ENCODE results near the gene FGFBP3.

The FGFBP3 gene, protein sequence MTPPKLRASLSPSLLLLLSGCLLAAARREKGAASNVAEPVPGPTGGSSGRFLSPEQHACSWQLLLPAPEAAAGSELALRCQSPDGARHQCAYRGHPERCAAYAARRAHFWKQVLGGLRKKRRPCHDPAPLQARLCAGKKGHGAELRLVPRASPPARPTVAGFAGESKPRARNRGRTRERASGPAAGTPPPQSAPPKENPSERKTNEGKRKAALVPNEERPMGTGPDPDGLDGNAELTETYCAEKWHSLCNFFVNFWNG

DNA sequence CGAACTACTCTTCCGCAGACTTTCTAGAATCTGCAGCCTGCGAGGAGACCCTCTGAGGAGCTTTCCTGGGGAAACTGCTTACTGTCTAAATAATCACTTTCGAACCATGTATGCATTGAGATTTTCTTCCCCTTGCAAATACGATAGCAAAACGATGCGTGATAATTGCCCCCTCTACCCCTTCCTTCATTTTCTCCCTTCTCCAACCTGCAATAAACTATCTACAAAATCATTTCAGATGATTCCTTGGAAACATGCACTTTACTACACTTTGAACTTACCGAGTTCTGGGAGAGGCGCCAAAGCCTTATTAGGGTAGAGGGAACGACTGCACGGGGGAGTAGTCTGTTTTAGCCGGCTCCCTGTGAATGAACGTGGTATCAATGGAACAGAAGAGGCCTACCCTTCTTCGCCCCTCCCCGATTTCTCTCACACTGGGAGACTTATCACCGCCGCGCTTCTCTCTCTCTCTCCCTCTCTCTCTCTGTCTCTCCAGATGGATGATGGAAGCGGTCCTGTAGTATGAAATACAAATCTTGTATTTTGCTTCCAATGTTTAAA, at the start of gene FGFBP3:
FGFBP3 (minus strand) TSS at position 370 of the 561 bp plus-strand sequence. CDS start 517 bp downstream, outside the sequence.
- DNase-seq = no peak

DNA sequence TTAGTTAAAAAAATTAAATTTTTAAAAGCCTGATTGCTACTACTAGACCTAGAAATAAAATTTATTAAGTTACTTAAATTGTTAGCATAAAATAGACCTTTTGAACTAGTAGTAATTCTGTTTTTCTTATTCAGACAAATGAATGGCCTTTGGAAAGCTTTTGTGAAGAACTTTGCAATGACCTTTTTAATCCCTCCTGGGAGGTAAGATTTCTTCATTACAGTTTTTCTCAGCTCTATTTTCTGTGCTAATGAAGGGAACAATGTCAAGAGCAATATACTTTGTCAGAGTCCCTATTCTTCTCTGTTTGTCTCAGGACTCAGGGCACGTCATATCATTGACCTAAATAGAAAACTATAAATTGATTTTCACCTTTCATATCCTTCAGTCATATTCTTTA, 47.8 kb upstream of the FGFBP3 start:
- DNase-seq = no peak

DNA sequence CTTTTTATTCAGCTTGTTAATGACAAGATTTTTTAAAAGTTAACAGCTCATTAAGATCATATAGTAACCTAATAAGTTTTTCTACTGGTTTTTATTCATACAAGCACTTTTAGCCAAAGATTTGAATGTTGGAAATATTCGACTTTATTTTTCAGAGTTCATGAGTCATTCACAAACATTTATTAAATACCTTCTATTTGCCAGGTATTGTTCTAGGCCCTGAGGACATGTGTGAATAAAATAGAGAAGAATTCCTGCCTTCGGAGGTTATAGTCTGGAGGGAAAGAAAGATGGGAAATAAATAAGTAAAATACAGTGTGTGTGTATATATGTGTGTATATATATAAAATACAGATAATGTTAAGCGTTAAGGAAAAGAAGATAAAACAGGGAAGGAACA, 45.8 kb upstream of the FGFBP3 start:
- DNase-seq = no peak

DNA sequence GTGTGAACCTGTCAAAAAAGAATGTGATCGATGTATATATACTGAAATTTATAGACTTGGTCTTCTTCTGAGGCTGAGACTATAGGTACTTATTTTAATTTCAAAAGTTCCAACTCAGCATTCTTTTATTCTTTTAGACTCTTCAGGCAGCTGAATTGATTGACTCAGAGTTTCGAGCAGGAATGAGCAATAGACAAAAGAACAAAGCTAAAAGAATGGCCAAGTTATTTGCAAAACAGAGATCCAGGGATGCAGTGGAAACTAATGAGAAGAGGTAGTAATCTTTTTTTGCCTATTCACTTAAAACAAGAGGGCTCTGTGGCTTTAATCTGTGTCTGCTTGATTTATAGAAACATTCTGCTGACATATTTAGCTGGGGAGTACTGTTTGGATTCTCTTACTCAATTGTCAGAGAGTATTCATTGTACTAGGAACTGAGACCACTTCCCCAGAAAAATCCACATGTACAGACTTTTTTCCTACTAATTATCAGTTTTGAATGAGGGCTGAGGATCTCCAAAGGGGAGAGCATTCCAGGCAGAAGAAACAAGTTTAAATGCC, 44.4 kb upstream of the FGFBP3 start:
- DNase-seq = no peak

DNA sequence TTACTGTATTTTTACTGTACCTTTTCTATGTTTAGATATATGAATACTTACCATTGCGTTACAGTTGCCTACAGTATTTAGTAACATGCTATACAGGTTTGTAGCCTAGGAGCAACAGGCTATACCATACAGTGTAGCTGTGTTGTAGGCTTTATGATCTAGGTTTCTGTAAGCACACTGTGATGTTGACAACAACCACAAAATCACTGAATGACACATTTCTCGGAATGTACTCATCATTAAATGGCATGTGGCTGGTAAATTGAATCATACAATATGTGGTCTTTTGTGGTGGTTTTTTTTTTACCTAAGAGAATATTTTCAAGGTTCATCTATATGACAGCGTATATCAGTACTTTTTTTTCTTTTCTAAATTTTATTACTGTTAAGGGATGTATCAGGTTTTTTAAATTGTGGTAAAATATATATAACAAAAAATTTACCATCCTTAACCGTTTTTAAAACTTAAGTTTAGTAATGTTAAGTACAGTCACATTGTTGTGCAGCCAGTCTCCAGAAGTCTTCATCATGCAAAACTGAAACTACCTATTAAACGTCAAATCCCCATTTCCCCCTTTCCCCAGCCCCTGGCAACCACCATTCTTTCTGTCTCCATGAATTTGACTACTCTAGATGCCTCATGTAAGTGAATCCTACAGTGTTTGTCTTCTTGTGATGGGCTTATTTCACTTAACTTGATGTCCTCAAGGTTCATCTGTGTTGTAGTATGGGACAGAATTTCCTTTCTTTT, 35.8 kb upstream of the FGFBP3 start:
- DNase-seq = no peak

DNA sequence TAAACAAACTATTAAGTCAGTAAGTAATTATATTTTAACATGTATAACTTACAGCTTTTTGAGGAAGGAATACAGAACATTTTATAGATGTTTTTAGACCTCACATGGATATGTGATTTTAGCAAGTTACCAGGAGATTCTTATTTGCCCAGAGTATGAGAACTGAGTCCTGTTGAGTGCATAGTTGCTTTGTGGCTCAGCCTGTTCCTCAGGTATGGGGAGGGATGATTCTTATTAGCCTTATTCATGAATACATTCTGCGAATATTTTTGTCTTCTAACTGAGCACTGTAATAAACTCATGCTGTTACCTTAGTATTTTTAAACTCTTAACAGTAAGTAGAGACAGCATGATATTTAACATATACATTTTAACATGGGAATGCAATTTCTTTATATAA, 32.1 kb upstream of the FGFBP3 start:
- DNase-seq = no peak

DNA sequence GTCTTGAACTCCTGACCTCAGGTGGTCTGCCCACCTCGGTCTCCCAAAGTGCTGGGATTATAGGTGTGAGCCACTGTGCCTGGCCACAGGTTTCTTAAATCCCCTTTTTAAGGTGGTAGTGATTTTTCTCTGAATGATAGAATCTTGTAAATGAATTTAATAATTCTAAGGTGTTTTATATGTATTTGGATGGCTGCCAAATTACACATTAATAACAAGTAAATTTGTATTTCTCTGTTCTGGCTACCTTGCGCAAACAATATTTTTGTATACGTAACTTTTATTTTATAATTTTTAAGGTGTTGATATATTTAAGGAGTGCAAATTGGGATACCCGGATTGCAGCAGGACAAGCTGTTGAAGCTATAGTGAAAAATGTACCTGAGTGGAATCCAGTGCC, 30.4 kb upstream of the FGFBP3 start:
- no peak for DNase-seq

DNA sequence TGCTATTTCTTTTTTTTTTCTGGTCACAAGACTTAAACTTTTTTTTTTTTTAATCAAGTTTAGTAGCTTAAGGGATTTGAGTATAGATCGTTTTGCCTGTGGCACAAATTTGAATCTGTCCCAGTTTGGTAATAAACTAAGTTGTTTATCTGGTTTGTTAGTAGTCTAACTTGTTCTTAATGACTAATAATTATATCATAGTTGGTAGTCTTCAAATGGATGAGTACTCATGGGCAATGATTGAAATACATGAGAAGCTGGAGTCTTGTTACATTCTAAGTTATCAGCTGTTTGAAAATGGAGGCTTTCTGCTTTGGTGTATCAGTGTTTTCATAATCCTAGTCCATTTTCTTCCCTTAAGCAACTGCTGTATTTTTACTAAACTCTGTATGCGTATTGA, 26.6 kb upstream of the FGFBP3 start:
- no peak for DNase-seq

DNA sequence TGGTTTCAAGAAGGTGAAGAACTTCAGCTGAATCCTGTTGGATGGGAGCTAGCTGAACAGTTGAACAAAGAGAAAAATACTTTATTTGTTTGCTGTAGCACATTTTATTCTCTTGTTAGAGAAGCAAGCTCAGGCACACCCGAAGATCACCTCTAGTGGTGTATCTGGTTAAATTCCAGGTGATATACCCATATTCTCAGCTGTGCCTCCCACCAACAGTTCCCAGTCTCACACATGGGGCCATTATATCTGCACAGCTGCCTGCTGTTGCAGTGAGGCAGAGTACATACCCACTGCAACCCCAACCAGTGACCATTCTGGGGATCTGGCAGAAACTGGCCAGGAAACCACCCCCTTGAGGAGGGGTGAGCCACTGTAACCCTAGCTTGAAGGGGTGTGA, 23.5 kb upstream of the FGFBP3 start:
- no peak for DNase-seq

DNA sequence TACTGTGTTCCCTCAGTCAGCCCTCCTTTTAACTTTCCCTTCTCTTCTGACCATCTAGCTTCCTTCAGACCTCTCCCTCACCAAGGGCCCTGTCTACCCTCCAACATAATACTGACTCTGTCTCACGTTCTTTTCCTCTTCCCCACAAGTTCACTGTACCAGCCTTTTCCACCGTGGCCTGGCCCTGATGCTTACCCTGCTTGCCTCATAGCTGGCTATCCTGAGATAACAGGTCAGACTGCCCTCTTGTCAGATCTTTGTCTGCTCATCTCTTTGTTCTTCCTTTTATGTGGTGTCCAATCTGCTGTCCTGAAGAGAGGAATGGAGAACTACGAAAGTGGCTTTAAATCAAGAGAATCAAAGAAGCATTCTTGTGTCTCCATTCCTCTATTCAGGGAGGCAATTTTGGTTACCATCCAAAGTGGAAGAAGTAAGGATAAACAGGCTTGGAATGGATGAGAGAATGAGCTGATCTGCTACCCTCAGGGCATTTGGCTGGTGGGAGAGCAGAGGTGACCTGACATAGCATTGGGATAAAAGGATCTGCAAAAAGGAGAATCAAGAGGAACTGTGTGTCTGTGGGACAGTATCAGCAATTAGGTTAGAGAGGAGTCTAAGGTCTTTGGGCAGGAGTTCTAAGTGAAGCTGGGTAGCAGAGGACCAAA, 22.4 kb upstream of the FGFBP3 start:
- no peak for DNase-seq

DNA sequence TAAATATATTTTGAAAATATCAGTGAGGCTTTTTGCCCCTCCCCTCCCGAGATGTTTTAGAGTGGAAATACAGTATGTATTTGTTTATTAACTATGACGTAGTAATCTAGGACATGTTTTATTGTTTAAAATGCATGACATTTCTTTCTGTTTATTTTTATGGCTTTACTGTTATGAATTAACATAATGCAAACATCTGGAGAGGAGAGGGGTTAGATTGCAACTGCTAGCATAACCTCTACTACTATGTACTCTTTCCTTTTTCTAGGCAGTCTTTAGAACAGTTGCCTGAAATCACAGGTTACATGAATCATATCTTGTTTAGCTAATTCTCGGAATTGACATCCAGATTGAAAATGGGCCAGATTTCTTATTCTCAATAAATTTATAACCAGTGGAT, 21.7 kb upstream of the FGFBP3 start:
- DNase-seq = no peak

DNA sequence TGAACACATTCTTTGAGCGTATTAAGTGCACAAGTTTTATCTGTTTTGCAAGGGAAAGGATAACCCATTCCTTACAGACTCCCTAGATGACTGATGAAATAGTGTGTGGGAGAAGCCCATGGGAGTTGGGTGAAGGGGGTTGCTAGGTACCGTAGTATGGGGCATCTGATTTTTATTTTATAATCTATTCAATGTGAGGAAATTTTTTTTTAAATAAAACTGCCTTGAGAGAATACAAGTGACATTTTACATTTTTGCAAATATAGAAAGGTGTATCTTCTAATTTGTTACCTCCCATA, 15.7 kb upstream of the FGFBP3 start:
- DNase-seq = no peak

DNA sequence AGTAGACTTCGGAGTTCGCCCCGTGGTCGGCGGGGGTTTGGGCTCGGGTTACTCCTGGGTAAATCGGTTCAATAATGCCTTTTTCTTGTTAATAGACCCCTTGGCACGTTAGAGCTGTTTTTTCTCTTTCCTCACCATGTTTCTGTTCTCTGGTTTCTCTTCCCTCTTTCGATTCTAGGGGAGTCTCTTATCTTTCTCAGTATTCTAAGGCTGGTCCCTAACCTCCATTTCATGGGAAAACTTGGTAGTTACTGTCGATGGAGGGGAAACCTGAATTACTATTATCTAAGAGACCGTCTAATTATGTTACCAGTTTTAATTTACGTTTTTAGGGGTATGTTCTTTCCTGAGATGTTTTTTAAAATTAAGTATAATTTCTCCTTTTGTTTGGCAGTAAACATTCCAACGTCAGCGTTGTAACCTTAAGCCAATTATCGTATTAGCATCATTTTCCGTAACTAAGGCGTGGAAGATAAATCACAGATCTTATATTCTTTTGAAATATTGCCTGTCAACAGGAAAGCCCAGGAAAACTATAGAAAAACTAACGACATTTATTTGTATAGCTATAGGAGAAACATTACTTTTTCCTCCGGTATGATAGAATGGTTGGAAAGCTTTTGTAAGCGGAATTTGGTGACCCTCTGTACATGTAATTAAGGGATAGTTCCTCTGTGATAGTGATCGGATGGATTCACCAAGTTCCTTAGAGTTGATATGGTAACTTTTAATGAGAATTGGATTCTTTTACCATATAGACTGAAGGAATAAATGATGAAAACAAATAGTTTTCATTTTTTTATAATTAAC, 15.1 kb upstream of the FGFBP3 start:
- DNase-seq = no peak

DNA sequence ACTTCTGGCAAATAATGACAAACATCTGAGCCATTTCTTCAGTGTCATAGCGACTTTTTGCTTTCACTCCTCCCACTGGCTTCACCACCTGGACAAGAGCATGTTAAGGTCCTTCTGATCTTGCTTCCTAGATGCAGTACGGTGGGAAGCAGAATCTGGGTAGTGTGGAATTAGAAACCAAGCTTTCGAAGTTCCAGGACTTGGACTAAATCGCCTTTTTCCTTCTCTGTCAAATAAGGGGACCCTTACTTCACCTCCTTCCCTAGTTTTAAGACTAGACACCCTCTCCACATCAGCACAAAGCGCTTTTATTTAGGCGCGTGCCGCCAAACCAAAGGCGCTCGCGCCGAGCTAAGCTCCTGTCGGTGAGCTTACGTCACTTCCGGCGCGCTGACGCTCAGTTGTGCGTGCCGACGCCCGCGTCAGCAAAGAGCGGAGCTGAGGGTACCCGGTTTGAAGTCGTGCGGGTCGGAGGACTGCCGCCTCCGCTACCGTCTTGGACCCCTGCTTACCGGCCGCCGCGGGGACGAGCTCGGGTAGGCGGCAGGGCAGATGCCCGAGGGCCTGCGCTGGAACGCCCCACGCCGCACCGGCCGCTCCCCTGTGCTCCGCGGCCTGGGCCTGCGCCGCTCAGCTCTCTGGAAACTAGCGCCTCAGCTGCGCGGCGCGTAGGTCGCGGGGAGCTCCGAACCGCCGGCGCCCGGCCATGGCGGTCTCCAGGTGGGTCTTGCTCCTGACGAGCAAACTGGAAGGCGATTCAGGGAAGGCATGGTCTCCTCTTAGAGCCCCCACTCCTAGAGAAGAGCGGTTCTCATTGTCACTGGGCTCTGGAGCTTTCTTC, 14.3 kb upstream of the FGFBP3 start, which contains the start of gene BTAF1:
BTAF1 (plus strand) TSS at position 400 of the 841 bp plus-strand sequence; CDS start at position 707, 307 bp downstream.
- peak; percentile 88 for DNase-seq

DNA sequence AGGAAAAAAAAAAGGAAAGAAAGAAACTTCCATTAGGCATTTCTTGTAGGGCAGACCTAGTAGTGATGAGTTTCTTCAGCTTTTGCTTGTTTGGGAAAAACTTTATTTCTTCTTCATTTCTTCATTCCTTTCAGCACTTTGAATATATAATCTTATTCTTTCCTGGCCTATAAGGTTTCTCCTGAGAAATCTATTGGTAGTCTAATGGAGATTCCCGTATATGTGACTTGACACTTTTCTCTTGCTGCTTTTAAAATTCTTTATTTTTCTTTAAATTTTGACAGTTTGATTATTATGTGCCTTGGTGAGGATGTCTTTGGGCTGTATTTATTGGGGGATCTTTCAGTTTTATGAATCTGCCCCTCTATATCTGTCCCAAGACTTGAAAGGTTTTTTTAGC, 10.4 kb upstream of the FGFBP3 start:
- no peak for DNase-seq

DNA sequence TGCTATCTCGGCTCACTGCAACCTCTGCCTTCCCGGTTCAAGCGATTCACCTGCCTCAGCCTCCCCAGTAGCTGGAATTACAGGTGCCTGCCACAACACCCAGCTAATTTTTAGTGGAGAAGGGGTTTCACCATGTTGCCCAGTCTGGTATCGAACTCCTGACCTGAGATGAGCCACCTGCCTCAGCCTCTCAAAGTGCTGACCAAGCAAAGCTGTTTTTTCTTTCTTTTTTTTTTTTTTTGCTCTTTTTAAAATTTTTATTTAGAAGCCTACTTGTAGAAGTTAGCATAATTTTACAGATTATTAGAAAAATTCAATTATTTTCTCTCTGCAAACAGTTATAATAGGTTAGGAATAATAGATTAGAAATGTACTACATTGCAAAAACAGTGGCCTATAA, 1.2 kb upstream of the FGFBP3 start:
- no peak for DNase-seq

DNA sequence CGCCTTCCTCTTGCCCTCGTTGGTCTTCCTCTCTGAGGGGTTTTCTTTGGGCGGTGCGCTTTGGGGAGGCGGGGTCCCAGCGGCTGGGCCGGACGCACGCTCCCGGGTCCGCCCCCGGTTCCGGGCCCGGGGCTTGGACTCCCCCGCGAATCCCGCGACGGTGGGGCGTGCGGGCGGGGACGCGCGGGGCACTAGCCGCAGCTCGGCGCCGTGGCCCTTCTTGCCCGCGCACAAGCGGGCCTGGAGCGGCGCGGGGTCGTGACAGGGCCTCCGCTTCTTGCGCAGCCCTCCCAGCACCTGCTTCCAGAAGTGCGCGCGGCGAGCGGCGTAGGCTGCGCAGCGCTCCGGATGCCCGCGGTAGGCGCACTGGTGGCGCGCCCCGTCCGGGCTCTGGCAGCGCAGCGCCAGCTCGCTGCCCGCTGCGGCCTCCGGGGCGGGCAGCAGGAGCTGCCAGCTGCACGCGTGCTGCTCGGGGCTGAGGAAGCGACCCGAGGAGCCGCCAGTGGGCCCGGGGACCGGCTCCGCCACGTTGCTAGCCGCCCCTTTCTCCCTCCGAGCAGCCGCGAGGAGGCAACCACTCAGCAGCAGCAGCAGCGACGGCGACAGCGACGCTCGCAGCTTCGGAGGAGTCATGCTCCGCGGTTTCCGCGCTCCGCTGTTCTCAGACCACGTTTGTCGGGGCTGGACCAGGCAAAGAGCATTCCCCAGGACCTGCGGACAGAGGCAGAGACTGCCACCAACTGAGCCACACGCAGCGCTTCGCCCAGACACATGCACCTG, 759 bp downstream of the FGFBP3 start:
- peak; percentile 48 for DNase-seq

DNA sequence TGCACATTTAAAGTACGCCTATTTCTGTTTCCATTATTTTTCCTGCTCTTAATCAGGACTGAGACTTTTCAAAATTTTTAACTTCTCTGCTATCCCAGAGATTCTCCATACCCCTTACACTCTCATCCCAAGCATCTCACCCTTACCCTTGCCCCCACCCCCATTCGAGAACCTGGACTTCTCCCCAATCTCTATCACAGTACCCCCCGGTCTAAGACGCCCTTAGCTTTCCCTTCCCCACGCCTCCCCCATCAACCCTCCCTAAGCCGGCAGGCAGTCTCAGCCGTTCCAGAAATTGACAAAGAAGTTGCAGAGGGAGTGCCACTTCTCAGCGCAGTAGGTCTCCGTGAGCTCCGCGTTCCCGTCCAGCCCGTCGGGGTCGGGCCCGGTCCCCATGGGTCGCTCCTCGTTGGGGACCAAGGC, 1.4 kb downstream of the FGFBP3 start:
- no peak for DNase-seq

DNA sequence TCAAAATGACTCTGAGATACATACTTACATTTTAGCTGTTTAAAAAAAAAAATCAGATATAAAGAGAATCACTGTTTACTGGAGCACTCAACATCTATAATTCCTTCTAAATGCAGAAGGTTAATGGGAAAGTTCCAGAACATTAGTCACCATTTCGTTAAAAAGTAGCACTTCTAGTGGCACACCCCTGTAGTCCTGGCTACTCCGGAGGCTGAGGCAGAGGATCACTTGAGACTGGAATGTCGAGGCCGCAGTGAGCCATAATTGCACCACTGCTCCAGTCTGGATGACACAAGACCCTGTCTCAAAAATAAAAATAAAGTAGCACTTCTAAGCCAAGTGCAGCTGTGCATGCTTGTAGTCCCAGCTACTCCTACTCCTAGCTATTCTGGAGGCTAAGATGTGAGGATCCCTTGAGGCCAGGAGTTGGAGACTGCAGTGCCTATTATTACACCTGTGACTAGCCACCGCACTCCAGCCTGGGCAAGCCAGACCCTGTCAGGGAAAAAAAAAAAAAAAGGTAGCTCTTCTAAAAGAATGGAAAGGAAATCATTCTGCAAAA, 2.2 kb downstream of the FGFBP3 start:
- no peak for DNase-seq

Data from activated T-cell treated with anti-CD3 and anti-CD28 coated beads for 4 hours (primary cell).